PFSK-1 (cell line): ENCODE measurements around the gene KCNMA1.

Experiments used
- SIN3A ChIP-seq: IDR thresholded peaks from 2 replicates; pipeline ENCODE4 v1.6.1; 2012; ENCODE audit warnings: mild to moderate bottlenecking, low read length, moderate library complexity, borderline replicate concordance; ENCODE audit not compliant: insufficient read depth
- TF ChIP-seq, protein P1 (sequence below), 2 experiments: IDR thresholded peaks; 2 replicates each; pipeline versions ENCODE4 v1.6.1 to v1.8.0; 2011 to 2012; ENCODE audit warnings: low read depth in 2 of 2, low read length in 2 of 2, control low read depth in 1 of 2, inconsistent platforms in 1 of 2, mild to moderate bottlenecking in 1 of 2, moderate library complexity in 1 of 2; ENCODE audit not compliant: insufficient read depth in 1 of 2

DNA sequence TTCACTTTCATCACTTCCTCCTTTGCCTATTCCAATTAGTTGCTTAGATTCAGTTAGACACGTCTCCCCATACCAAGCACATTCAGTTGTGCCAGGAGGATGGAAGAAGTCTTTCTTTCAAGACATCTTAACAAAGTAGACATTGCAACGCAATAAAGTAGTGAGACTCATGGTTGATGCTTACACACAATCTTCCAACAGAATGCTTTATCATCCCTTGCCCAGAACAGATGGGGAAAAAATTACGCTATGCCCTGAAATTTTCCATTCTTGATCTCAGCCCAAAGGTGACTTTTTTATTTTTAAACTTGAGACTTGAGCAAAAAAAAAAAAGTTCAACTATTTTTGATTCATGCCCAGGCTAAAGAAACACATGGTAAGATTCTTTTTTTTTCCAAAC, 74.9 kb downstream of the KCNMA1 start:
- TF ChIP-seq, protein P1, sequence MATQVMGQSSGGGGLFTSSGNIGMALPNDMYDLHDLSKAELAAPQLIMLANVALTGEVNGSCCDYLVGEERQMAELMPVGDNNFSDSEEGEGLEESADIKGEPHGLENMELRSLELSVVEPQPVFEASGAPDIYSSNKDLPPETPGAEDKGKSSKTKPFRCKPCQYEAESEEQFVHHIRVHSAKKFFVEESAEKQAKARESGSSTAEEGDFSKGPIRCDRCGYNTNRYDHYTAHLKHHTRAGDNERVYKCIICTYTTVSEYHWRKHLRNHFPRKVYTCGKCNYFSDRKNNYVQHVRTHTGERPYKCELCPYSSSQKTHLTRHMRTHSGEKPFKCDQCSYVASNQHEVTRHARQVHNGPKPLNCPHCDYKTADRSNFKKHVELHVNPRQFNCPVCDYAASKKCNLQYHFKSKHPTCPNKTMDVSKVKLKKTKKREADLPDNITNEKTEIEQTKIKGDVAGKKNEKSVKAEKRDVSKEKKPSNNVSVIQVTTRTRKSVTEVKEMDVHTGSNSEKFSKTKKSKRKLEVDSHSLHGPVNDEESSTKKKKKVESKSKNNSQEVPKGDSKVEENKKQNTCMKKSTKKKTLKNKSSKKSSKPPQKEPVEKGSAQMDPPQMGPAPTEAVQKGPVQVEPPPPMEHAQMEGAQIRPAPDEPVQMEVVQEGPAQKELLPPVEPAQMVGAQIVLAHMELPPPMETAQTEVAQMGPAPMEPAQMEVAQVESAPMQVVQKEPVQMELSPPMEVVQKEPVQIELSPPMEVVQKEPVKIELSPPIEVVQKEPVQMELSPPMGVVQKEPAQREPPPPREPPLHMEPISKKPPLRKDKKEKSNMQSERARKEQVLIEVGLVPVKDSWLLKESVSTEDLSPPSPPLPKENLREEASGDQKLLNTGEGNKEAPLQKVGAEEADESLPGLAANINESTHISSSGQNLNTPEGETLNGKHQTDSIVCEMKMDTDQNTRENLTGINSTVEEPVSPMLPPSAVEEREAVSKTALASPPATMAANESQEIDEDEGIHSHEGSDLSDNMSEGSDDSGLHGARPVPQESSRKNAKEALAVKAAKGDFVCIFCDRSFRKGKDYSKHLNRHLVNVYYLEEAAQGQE (IDR thresholded peaks at IDR 0.05; ENCODE audit: insufficient read depth in 1 of 2, low read depth in 2 of 2, low read length in 2 of 2): no peak
- TF ChIP-seq SIN3A: no peak
